WTC11 (cell line): Measurements from ENCODE around the gene KCND3.

Experiments used
- FOXP1 ChIP-seq: sonication (generic); formaldehyde crosslinking; IDR thresholded peaks from 2 replicates; pipeline ENCODE4 v1.8.0; 2022; ENCODE audit warnings: missing genetic modification reagents, mild to moderate bottlenecking, moderate library complexity, borderline replicate concordance
- JUN ChIP-seq: sonication (generic); formaldehyde crosslinking; IDR thresholded peaks from 2 replicates; pipeline ENCODE4 v1.8.0; 2023; ENCODE audit warnings: mild to moderate bottlenecking, missing genetic modification reagents
- SP1 ChIP-seq: sonication (generic); formaldehyde crosslinking; conservative IDR thresholded peaks from 2 replicates; pipeline ENCODE4 v1.8.1; 2022; ENCODE audit warnings: missing genetic modification reagents
- TP53 ChIP-seq: sonication (generic); formaldehyde crosslinking; IDR thresholded peaks from 2 replicates; pipeline ENCODE4 v1.8.1; 2023; ENCODE audit warnings: mild to moderate bottlenecking, missing genetic modification reagents
- ZNF121 ChIP-seq: sonication (generic); formaldehyde crosslinking; IDR thresholded peaks from 2 replicates; pipeline ENCODE4 v1.8.0; 2023; ENCODE audit warnings: missing genetic modification reagents
- ZNF138 ChIP-seq: sonication (generic); formaldehyde crosslinking; conservative IDR thresholded peaks from 2 replicates; pipeline ENCODE4 v1.8.1; 2022; ENCODE audit warnings: mild to moderate bottlenecking, moderate library complexity, missing genetic modification reagents
- ZNF232 ChIP-seq: sonication (generic); formaldehyde crosslinking; IDR thresholded peaks from 2 replicates; pipeline ENCODE4 v1.8.0; 2022; ENCODE audit warnings: mild to moderate bottlenecking, missing genetic modification reagents
- ZNF317 ChIP-seq: sonication (generic); formaldehyde crosslinking; IDR thresholded peaks from 2 replicates; pipeline ENCODE4 v1.8.1; 2023; ENCODE audit warnings: low read depth, mild to moderate bottlenecking, moderate library complexity, missing genetic modification reagents, borderline replicate concordance
- TF ChIP-seq, protein P1 (sequence below): fragments of 200-600 bp; IDR thresholded peaks from 2 replicates; pipeline ENCODE4 v1.8.0; 2022; ENCODE audit warnings: antibody characterized with exemption
- TF ChIP-seq, protein P2 (sequence below): sonication (generic); formaldehyde crosslinking; IDR thresholded peaks from 2 replicates; pipeline ENCODE4 v1.8.1; 2022; ENCODE audit warnings: mild to moderate bottlenecking, missing genetic modification reagents, moderate library complexity, borderline replicate concordance
- TF ChIP-seq, protein P3 (sequence below): sonication (generic); formaldehyde crosslinking; IDR thresholded peaks from 2 replicates; pipeline ENCODE4 v1.8.0; 2022; ENCODE audit warnings: mild to moderate bottlenecking, missing genetic modification reagents
- TF ChIP-seq, protein P4 (sequence below): sonication (generic); formaldehyde crosslinking; IDR thresholded peaks from 2 replicates; pipeline ENCODE4 v1.8.1; 2023; ENCODE audit warnings: mild to moderate bottlenecking, missing genetic modification reagents
- TF ChIP-seq, protein P5 (sequence below): sonication (generic); formaldehyde crosslinking; IDR thresholded peaks from 2 replicates; pipeline ENCODE4 v1.8.1; 2022; ENCODE audit warnings: low read depth, mild to moderate bottlenecking, moderate library complexity, missing genetic modification reagents, borderline replicate concordance
- TF ChIP-seq, protein P6 (sequence below): sonication (generic); formaldehyde crosslinking; IDR thresholded peaks from 2 replicates; pipeline ENCODE4 v1.8.0; 2022; ENCODE audit warnings: missing genetic modification reagents

DNA sequence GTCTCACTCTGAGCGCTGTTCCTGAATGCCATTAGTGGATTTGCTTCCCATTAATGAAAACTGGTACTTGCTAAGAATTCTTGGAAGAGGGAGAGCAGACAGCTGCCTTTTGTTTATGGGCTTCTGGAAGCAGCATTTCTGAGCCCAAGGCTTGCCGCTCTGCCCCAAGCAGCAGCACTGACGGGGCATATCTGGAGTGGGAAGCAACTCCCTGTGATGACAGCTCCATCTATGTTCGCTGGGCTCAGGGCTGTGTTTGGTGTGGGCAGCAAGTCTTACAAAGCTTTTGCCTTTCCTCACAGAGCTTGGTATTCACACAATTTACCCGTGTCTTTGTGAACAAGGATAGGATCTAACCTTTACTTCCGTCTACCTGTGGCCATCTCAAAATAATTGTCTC, 161.5 kb downstream of the KCND3 start:
- TF ChIP-seq, protein P1, sequence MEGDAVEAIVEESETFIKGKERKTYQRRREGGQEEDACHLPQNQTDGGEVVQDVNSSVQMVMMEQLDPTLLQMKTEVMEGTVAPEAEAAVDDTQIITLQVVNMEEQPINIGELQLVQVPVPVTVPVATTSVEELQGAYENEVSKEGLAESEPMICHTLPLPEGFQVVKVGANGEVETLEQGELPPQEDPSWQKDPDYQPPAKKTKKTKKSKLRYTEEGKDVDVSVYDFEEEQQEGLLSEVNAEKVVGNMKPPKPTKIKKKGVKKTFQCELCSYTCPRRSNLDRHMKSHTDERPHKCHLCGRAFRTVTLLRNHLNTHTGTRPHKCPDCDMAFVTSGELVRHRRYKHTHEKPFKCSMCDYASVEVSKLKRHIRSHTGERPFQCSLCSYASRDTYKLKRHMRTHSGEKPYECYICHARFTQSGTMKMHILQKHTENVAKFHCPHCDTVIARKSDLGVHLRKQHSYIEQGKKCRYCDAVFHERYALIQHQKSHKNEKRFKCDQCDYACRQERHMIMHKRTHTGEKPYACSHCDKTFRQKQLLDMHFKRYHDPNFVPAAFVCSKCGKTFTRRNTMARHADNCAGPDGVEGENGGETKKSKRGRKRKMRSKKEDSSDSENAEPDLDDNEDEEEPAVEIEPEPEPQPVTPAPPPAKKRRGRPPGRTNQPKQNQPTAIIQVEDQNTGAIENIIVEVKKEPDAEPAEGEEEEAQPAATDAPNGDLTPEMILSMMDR = no peak
- TF ChIP-seq, protein P2, sequence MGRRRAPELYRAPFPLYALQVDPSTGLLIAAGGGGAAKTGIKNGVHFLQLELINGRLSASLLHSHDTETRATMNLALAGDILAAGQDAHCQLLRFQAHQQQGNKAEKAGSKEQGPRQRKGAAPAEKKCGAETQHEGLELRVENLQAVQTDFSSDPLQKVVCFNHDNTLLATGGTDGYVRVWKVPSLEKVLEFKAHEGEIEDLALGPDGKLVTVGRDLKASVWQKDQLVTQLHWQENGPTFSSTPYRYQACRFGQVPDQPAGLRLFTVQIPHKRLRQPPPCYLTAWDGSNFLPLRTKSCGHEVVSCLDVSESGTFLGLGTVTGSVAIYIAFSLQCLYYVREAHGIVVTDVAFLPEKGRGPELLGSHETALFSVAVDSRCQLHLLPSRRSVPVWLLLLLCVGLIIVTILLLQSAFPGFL (CRISPR knock-in tag) = no peak
- TF ChIP-seq ZNF138 (no peak), ZNF121 (CRISPR knock-in tag) (no peak), FOXP1 (CRISPR knock-in tag) (no peak), JUN (no peak), TP53 (no peak), SP1 (CRISPR knock-in tag) (no peak), ZNF232 (CRISPR knock-in tag) (no peak), ZNF317 (CRISPR knock-in tag) (no peak)
- TF ChIP-seq, protein P3, sequence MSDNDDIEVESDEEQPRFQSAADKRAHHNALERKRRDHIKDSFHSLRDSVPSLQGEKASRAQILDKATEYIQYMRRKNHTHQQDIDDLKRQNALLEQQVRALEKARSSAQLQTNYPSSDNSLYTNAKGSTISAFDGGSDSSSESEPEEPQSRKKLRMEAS = no peak
- TF ChIP-seq, protein P4, sequence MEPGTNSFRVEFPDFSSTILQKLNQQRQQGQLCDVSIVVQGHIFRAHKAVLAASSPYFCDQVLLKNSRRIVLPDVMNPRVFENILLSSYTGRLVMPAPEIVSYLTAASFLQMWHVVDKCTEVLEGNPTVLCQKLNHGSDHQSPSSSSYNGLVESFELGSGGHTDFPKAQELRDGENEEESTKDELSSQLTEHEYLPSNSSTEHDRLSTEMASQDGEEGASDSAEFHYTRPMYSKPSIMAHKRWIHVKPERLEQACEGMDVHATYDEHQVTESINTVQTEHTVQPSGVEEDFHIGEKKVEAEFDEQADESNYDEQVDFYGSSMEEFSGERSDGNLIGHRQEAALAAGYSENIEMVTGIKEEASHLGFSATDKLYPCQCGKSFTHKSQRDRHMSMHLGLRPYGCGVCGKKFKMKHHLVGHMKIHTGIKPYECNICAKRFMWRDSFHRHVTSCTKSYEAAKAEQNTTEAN (CRISPR knock-in tag) = no peak
- TF ChIP-seq, protein P5, sequence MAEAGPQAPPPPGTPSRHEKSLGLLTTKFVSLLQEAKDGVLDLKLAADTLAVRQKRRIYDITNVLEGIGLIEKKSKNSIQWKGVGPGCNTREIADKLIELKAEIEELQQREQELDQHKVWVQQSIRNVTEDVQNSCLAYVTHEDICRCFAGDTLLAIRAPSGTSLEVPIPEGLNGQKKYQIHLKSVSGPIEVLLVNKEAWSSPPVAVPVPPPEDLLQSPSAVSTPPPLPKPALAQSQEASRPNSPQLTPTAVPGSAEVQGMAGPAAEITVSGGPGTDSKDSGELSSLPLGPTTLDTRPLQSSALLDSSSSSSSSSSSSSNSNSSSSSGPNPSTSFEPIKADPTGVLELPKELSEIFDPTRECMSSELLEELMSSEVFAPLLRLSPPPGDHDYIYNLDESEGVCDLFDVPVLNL = no peak
- TF ChIP-seq, protein P6, sequence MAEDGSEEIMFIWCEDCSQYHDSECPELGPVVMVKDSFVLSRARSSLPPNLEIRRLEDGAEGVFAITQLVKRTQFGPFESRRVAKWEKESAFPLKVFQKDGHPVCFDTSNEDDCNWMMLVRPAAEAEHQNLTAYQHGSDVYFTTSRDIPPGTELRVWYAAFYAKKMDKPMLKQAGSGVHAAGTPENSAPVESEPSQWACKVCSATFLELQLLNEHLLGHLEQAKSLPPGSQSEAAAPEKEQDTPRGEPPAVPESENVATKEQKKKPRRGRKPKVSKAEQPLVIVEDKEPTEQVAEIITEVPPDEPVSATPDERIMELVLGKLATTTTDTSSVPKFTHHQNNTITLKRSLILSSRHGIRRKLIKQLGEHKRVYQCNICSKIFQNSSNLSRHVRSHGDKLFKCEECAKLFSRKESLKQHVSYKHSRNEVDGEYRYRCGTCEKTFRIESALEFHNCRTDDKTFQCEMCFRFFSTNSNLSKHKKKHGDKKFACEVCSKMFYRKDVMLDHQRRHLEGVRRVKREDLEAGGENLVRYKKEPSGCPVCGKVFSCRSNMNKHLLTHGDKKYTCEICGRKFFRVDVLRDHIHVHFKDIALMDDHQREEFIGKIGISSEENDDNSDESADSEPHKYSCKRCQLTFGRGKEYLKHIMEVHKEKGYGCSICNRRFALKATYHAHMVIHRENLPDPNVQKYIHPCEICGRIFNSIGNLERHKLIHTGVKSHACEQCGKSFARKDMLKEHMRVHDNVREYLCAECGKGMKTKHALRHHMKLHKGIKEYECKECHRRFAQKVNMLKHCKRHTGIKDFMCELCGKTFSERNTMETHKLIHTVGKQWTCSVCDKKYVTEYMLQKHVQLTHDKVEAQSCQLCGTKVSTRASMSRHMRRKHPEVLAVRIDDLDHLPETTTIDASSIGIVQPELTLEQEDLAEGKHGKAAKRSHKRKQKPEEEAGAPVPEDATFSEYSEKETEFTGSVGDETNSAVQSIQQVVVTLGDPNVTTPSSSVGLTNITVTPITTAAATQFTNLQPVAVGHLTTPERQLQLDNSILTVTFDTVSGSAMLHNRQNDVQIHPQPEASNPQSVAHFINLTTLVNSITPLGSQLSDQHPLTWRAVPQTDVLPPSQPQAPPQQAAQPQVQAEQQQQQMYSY (CRISPR knock-in tag) = no peak
